ENCODE data around the gene EFNA5. TPM values are rescaled to one million over a fixed set of nuclear protein-coding genes. Genes with fewer than 3 reads are reported as not detected.

EFNA5 gene
- total and polyA plus RNA-seq, 2 donors from 2014 or later, result 5.9 to 54.4 TPM

DNA sequence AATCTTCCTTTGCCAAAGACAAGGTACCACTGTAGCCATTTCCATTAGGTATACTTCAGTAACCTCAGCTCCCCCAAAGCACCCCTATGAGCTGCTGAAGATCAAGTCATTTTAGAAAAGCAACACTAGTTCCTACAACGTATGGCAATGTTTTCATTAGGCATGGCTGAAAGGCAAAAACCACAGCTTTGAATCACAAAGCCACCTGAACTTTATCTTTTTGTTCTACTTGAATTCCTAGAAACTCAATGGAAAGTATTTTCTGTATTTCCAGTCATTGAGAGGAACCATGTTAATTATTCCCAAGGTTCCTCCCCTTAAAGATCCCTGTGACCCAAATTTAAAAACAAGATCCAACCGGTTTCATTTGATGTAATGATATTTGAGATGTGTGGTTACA, 152.1 kb downstream of the EFNA5 start:
- Histone ChIP-seq H3K9me3 (ENCODE audit: control insufficient read depth in 2 of 3, insufficient read depth in 1 of 3, low read length in 3 of 3) (no peaks in the 10 kb centered on the region), H3K27ac (ENCODE audit: low read depth in 2 of 2, low read length in 2 of 2) (no peak overlapping the region), H3K36me3 (ENCODE audit: control insufficient read depth in 2 of 3, insufficient read depth in 3 of 3, low read length in 3 of 3) (no peaks in the 10 kb centered on the region), H3K9ac (ENCODE audit: low read length in 3 of 3) (no peak overlapping the region), H3K4me3 (ENCODE audit: low read length in 3 of 3) (no peak overlapping the region), H3K4me1 (ENCODE audit: control insufficient read depth in 2 of 3, insufficient read depth in 2 of 3, low read depth in 1 of 3, low read length in 3 of 3) (peaks cover 0 to 4% (median 0%) of the 10 kb centered on the region in 3 donors), H3K27me3 (ENCODE audit: control insufficient read depth, insufficient read depth, low read length) (no peaks in the 10 kb centered on the region)
- intact Hi-C loops (cut with DNase I), result no loop called here
- peak; percentile 6 for FAIRE-seq
- TF ChIP-seq, protein P1, sequence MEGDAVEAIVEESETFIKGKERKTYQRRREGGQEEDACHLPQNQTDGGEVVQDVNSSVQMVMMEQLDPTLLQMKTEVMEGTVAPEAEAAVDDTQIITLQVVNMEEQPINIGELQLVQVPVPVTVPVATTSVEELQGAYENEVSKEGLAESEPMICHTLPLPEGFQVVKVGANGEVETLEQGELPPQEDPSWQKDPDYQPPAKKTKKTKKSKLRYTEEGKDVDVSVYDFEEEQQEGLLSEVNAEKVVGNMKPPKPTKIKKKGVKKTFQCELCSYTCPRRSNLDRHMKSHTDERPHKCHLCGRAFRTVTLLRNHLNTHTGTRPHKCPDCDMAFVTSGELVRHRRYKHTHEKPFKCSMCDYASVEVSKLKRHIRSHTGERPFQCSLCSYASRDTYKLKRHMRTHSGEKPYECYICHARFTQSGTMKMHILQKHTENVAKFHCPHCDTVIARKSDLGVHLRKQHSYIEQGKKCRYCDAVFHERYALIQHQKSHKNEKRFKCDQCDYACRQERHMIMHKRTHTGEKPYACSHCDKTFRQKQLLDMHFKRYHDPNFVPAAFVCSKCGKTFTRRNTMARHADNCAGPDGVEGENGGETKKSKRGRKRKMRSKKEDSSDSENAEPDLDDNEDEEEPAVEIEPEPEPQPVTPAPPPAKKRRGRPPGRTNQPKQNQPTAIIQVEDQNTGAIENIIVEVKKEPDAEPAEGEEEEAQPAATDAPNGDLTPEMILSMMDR (IDR thresholded peaks at IDR 0.05; ENCODE audit: borderline replicate concordance, extremely low read depth, insufficient read depth), result no peak
- no peak for DNase-seq

DNA sequence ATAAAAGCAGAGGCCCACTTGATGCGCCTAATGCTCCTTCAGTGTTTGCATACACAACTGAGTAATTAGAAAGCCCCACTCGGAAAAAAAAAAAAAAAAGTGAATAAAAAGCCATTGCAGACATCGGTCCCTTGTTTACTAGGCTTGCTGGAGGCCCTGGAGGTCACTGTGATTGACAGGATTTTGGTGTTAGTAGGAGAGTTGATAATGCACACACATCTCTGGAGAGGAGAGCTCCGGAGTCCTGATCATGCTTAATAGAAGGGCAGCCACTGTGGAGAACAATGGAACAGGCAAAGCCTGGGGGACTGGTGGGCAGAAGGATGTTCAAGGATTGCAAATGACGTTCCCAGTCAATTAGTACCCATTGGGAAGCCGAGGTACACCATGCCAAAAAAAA, 152.5 kb downstream of the EFNA5 start:
- Histone ChIP-seq H3K36me3 (ENCODE audit: control insufficient read depth in 2 of 3, insufficient read depth in 3 of 3, low read length in 3 of 3) (no peaks in the 10 kb centered on the region), H3K9me3 (ENCODE audit: control insufficient read depth in 2 of 3, insufficient read depth in 1 of 3, low read length in 3 of 3) (no peaks in the 10 kb centered on the region), H3K27ac (ENCODE audit: low read depth in 2 of 2, low read length in 2 of 2) (no peak overlapping the region), H3K4me1 (ENCODE audit: control insufficient read depth in 2 of 3, insufficient read depth in 2 of 3, low read depth in 1 of 3, low read length in 3 of 3) (peaks cover 0 to 4% (median 0%) of the 10 kb centered on the region in 3 donors), H3K27me3 (ENCODE audit: control insufficient read depth, insufficient read depth, low read length) (no peaks in the 10 kb centered on the region), H3K9ac (ENCODE audit: low read length in 3 of 3) (no peak overlapping the region), H3K4me3 (ENCODE audit: low read length in 3 of 3) (no peak overlapping the region)
- FAIRE-seq (no peak), DNase-seq (no peak)
- TF ChIP-seq, protein P1 (IDR thresholded peaks at IDR 0.05; ENCODE audit: borderline replicate concordance, extremely low read depth, insufficient read depth), result no peak
- intact Hi-C loops (cut with DNase I), result no loop called here

DNA sequence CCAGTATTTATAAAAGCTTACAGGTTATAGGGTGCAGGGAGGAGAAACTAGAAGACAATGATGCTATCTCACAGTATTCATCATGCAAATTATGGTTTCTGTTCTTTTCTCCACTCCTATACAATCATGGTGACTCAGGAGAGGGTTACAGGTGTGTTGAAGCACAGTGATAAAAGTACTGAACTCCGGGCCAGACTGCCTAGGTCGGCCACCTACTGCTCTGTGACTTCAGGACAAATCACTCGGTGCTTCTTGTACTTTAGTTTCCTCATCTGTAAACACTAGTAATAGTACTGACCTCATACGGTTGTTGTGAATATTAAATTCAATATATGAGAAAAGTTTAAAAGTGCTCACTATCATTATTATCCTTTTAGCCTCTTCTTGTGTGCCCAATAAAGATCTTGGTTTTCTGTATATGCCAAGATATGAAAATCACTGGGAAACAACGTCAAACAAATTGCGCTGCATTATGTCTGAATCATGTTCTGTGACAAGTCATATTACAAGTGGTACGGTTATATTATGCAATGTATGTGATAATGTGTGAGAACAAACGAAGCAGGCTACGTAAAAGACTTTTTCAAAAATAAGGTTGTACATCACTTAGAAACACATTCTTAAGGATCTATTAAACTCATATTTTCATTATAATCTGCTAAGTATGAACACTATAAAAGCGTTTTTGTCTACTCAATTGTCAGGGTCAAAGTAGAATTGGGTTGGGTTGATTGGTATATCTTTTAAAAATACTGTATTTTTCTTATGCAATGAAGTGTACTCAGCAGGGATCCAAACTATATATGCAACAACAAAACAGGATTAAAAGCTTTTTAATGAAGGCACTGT, 153.3 kb downstream of the EFNA5 start:
- Histone ChIP-seq H3K9me3 (ENCODE audit: control insufficient read depth in 2 of 3, insufficient read depth in 1 of 3, low read length in 3 of 3) (no peaks in the 10 kb centered on the region), H3K36me3 (ENCODE audit: control insufficient read depth in 2 of 3, insufficient read depth in 3 of 3, low read length in 3 of 3) (no peaks in the 10 kb centered on the region), H3K4me1 (ENCODE audit: control insufficient read depth in 2 of 3, insufficient read depth in 2 of 3, low read depth in 1 of 3, low read length in 3 of 3) (peaks cover 0 to 4% (median 0%) of the 10 kb centered on the region in 3 donors), H3K27ac (ENCODE audit: low read depth in 2 of 2, low read length in 2 of 2) (no peak overlapping the region), H3K9ac (ENCODE audit: low read length in 3 of 3) (no peak overlapping the region), H3K4me3 (ENCODE audit: low read length in 3 of 3) (no peak overlapping the region), H3K27me3 (ENCODE audit: control insufficient read depth, insufficient read depth, low read length) (no peaks in the 10 kb centered on the region)
- FAIRE-seq (no peak), DNase-seq (no peak)
- TF ChIP-seq, protein P1 (IDR thresholded peaks at IDR 0.05; ENCODE audit: borderline replicate concordance, extremely low read depth, insufficient read depth), result no peak
- intact Hi-C loops (cut with DNase I), result no loop called here

Measured in kidney (tissue), 14 donors.